DND-41 (cell line): ENCODE results near the gene BCL11B.

Source experiments
- EZH2 ChIP-seq: IDR thresholded peaks from 3 replicates; pipeline ENCODE4 v1.6.1; 2012; ENCODE audit warnings: borderline replicate concordance, low read depth, mild to moderate bottlenecking, moderate library complexity, low read length, inconsistent platforms; ENCODE audit not compliant: severe bottlenecking
- TF ChIP-seq, protein P1 (sequence below): IDR thresholded peaks from 2 replicates; pipeline ENCODE4 v1.5.1; 2012; ENCODE audit warnings: borderline replicate concordance, low read length, moderate library complexity, mild to moderate bottlenecking; ENCODE audit not compliant: poor library complexity, severe bottlenecking; ENCODE audit errors: extremely low read depth

DNA sequence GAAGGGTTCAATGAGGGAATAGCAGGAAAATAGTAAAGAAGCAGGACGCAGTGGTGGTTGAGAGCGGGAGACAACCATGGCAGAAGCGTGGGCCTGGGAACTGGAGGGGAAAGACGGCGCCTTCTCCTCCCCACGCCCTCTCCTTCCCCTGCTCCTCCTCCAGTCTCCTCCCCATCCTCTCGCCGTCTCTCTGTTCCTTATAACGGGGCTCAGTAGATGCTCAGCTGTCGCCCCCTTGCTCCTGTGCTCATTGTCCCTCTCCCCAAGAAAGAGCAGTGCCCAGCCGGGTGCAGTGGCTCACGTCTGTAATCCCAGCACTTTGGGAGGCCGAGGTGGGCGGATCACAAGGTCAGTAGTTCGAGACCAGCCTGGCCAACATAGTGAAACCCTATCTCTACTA is 142.0 kb downstream of the BCL11B start:
- TF ChIP-seq, protein P1, sequence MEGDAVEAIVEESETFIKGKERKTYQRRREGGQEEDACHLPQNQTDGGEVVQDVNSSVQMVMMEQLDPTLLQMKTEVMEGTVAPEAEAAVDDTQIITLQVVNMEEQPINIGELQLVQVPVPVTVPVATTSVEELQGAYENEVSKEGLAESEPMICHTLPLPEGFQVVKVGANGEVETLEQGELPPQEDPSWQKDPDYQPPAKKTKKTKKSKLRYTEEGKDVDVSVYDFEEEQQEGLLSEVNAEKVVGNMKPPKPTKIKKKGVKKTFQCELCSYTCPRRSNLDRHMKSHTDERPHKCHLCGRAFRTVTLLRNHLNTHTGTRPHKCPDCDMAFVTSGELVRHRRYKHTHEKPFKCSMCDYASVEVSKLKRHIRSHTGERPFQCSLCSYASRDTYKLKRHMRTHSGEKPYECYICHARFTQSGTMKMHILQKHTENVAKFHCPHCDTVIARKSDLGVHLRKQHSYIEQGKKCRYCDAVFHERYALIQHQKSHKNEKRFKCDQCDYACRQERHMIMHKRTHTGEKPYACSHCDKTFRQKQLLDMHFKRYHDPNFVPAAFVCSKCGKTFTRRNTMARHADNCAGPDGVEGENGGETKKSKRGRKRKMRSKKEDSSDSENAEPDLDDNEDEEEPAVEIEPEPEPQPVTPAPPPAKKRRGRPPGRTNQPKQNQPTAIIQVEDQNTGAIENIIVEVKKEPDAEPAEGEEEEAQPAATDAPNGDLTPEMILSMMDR = no peak
- TF ChIP-seq EZH2 = no peak
